Endodermal cell (in vitro differentiated cells): ENCODE data around the gene VAV2. TPM values are rescaled to one million over a fixed set of nuclear protein-coding genes. Genes with fewer than 3 reads are reported as not detected.

ENCODE experiments used
- DNase-seq: peaks from one replicate; pipeline ENCODE4 v3.0.0-alpha.2; 2017
- H3K27ac ChIP-seq: 2 replicates; pipeline ENCODE4 v1.5.1; 2013; ENCODE audit warnings: mild to moderate bottlenecking, low read depth, low read length, moderate library complexity
- H3K27me3 ChIP-seq: 2 replicates; pipeline ENCODE4 v1.6.1; 2013; ENCODE audit warnings: mild to moderate bottlenecking, low read length, moderate library complexity; ENCODE audit not compliant: insufficient read depth, control insufficient read depth, poor library complexity, severe bottlenecking
- H3K36me3 ChIP-seq: 2 replicates; pipeline ENCODE4 v1.7.0; 2013; ENCODE audit warnings: mild to moderate bottlenecking, low read length, moderate library complexity; ENCODE audit not compliant: control insufficient read depth, insufficient read depth
- H3K4me1 ChIP-seq: one replicate; pipeline ENCODE4 v1.7.0; 2013; ENCODE audit warnings: low read length; ENCODE audit not compliant: control insufficient read depth, insufficient read depth
- H3K4me3 ChIP-seq: 2 replicates; pipeline ENCODE4 v1.5.1; 2013; ENCODE audit warnings: mild to moderate bottlenecking, low read length, moderate library complexity
- H3K9ac ChIP-seq: 2 replicates; pipeline ENCODE4 v1.6.1; 2013; ENCODE audit warnings: mild to moderate bottlenecking, low read length, moderate library complexity; ENCODE audit not compliant: poor library complexity, severe bottlenecking; ENCODE audit errors: extremely low read depth
- H3K9me3 ChIP-seq: 2 replicates; pipeline ENCODE4 v1.6.1; 2013; ENCODE audit warnings: mild to moderate bottlenecking, low read length, moderate library complexity; ENCODE audit not compliant: control insufficient read depth
- H3K27ac Mint-ChIP-seq: 2 replicates; pipeline ENCODE4 v1.8.0; 2020; ENCODE audit warnings: mixed read lengths
- H3K27me3 Mint-ChIP-seq: 2 replicates; pipeline ENCODE4 v1.8.0; 2021; ENCODE audit warnings: mild to moderate bottlenecking, mixed read lengths; ENCODE audit not compliant: insufficient read depth
- H3K36me3 Mint-ChIP-seq: 2 replicates; pipeline ENCODE4 v1.8.0; 2020; ENCODE audit warnings: low read depth, mixed read lengths
- H3K4me1 Mint-ChIP-seq: 2 replicates; pipeline ENCODE4 v1.8.0; 2020; ENCODE audit warnings: mixed read lengths
- H3K4me3 Mint-ChIP-seq: 2 replicates; pipeline ENCODE4 v1.8.0; 2020; ENCODE audit warnings: mild to moderate bottlenecking, moderate library complexity, mixed read lengths
- H3K9me3 Mint-ChIP-seq: 2 replicates; pipeline ENCODE4 v1.8.0; 2020; ENCODE audit warnings: mild to moderate bottlenecking, mixed read lengths
- WGBS, 2 experiments: methylation state at CpG; one replicate each; pipeline versions ENCODE4 v1.1.5 to v1.1.7; 2013; ENCODE audit warnings: missing lambda C conversion rate in 2 of 2, mixed read lengths in 1 of 2; ENCODE audit not compliant: insufficient coverage in 1 of 2, insufficient read length in 1 of 2; 5-methylcytosine and 5-hydroxymethylcytosine counted together
- total RNA-seq, 2 donors: library from RNA; stranded (reverse); fragmentation: NEBNext Ultra II Directional in 1 of 2; extraction: Animal tissue kit (Norgen Biotek cat#: 25700) in 1 of 2; gene quantifications; 2 replicates in 1 of 2; 3 replicates in 1 of 2; pipeline ENCODE4 v1.2.1, GENCODE V29; 2021
- TF ChIP-seq, protein P1 (sequence below): fragments of 200-600 bp; sonication (generic); conservative IDR thresholded peaks from 2 replicates; pipeline ENCODE4 v1.5.0; 2021; ENCODE audit warnings: antibody characterized with exemption, mild to moderate bottlenecking

The VAV2 gene
- total RNA-seq, 2 donors from 2014 or later, result 29.8 to 35.9 TPM

GRCh38 chr9:133731876-133732638 is 260.1 kb downstream of the VAV2 start:
- Histone ChIP-seq H3K27ac (no peak overlapping the region), H3K27me3 (no peaks in the 10 kb centered on the region), H3K9ac (no peak overlapping the region), H3K36me3 (no peaks in the 10 kb centered on the region), H3K4me1 (no peaks in the 10 kb centered on the region), H3K4me3 (no peak overlapping the region), H3K9me3 (no peaks in the 10 kb centered on the region)
- peaks cover 5% of the 10 kb centered on the region for H3K4me1 Mint-ChIP-seq
- DNase-seq, result peak; percentile 89
- WGBS, 2 experiments, result 81 to 87% methylated on average over 11 to 26 of the region's 30 CpGs
- H3K9me3 Mint-ChIP-seq, result no peaks in the 10 kb centered on the region
- H3K27me3 Mint-ChIP-seq, result no peaks in the 10 kb centered on the region
- no peak overlapping the region for H3K27ac Mint-ChIP-seq
- TF ChIP-seq, protein P1, sequence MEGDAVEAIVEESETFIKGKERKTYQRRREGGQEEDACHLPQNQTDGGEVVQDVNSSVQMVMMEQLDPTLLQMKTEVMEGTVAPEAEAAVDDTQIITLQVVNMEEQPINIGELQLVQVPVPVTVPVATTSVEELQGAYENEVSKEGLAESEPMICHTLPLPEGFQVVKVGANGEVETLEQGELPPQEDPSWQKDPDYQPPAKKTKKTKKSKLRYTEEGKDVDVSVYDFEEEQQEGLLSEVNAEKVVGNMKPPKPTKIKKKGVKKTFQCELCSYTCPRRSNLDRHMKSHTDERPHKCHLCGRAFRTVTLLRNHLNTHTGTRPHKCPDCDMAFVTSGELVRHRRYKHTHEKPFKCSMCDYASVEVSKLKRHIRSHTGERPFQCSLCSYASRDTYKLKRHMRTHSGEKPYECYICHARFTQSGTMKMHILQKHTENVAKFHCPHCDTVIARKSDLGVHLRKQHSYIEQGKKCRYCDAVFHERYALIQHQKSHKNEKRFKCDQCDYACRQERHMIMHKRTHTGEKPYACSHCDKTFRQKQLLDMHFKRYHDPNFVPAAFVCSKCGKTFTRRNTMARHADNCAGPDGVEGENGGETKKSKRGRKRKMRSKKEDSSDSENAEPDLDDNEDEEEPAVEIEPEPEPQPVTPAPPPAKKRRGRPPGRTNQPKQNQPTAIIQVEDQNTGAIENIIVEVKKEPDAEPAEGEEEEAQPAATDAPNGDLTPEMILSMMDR, result no peak
- H3K36me3 Mint-ChIP-seq, result no peaks in the 10 kb centered on the region
- no peak overlapping the region for H3K4me3 Mint-ChIP-seq

DNA sequence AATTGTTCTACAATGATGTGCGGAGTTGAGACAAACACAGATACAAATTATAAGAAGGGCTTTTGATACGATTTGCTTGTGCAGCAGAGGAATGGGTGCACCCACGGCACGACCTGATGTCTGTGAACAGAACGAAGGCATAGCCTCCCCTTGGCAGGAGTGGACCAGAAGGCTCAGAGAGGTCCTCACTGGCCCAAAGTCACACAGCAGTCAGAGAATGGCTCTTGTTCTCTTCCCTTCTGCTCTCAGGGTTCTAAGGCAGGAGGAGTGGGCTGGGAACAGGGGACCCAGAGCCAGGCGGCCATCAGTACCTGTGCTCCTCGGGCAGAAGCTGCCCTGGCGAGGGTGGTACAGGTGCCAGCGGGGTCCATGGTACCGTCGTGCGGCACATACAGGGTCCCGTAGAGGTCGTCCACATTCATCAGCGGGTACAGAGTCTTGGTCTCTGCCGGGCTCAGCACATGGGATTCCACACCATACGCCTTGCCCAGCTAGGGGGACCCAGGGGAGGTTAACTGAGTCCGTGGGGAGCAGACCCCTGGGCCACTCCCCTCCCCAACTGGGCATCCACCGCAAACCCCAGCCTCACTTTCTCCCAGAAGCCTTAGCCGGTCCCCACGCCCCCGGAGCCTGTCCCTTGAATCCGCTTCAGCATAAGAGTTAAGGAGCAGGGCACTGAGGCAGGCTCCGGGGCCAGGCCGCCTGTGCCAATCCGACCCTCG is 261.0 kb downstream of the VAV2 start:
- no peaks in the 10 kb centered on the region for H3K9me3 Mint-ChIP-seq
- Histone ChIP-seq H3K9me3 (no peaks in the 10 kb centered on the region), H3K4me3 (no peak overlapping the region), H3K27ac (no peak overlapping the region), H3K9ac (no peak overlapping the region), H3K36me3 (no peaks in the 10 kb centered on the region), H3K4me1 (no peaks in the 10 kb centered on the region), H3K27me3 (no peaks in the 10 kb centered on the region)
- H3K4me3 Mint-ChIP-seq, result no peak overlapping the region
- H3K36me3 Mint-ChIP-seq, result no peaks in the 10 kb centered on the region
- TF ChIP-seq, protein P1, result no peak
- peaks cover 5% of the 10 kb centered on the region for H3K4me1 Mint-ChIP-seq
- H3K27ac Mint-ChIP-seq, result no peak overlapping the region
- 92 to 93% methylated on average over 21 to 27 of the region's 27 CpGs for WGBS, 2 experiments
- H3K27me3 Mint-ChIP-seq, result no peaks in the 10 kb centered on the region
- DNase-seq, result no peak

GRCh38 chr9:133729617-133730281 is 262.4 kb downstream of the VAV2 start:
- H3K36me3 Mint-ChIP-seq, result no peaks in the 10 kb centered on the region
- H3K4me1 Mint-ChIP-seq, result no peaks in the 10 kb centered on the region
- 87 to 88% methylated on average over 11 to 19 of the region's 19 CpGs for WGBS, 2 experiments
- DNase-seq, result peak; percentile 59
- no peak overlapping the region for H3K27ac Mint-ChIP-seq
- Histone ChIP-seq H3K9me3 (no peaks in the 10 kb centered on the region), H3K27me3 (no peaks in the 10 kb centered on the region), H3K9ac (no peak overlapping the region), H3K4me3 (no peak overlapping the region), H3K27ac (no peak overlapping the region), H3K36me3 (no peaks in the 10 kb centered on the region), H3K4me1 (no peaks in the 10 kb centered on the region)
- no peak overlapping the region for H3K4me3 Mint-ChIP-seq
- TF ChIP-seq, protein P1, result peak; percentile 48
- H3K9me3 Mint-ChIP-seq, result no peaks in the 10 kb centered on the region
- no peaks in the 10 kb centered on the region for H3K27me3 Mint-ChIP-seq
